ENCODE measurements around the gene KRT23. TPM values are rescaled to one million over a fixed set of nuclear protein-coding genes. Genes with fewer than 3 reads are reported as not detected.
"Not testable (repeated sequence)": the region's sequence is repeated elsewhere in the genome, so short reads cannot be mapped to it uniquely, and the experiment has no call there.

Gene KRT23
- total RNA-seq, 1 donor from 2014 or later = 1.1 TPM

DNA sequence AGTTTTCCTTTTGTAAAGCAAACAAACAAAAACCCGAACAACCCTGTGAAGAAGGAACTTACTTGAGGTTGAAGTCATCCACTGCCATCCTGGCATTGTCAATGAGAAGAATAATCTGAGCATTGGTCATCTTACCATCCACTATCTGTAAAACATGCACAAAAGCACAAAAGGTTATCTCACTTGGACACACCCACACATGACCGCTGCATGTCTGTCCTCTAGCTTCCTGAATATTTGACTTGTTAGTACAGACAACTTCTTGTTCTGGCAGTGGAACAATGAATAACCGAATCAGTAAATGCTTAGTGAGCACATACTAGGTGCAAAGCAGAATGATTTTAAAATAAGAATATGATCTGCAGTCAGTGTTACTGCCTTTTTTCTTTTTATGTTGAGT is 6.1 kb downstream of the KRT23 start:
- Histone ChIP-seq H3K27ac (no peak overlapping the region), H3K36me3 (no peaks in the 10 kb centered on the region), H3K4me3 (no peak overlapping the region), H3K4me1 (no peaks in the 10 kb centered on the region), H3K27me3 (peaks cover 11% of the 10 kb centered on the region), H3K9me3 (no peaks in the 10 kb centered on the region)
- DNase-seq (no peak), ATAC-seq (no peak)
- intact Hi-C loops (cut with DNase I) = no loop called here
- TF ChIP-seq, protein P1, sequence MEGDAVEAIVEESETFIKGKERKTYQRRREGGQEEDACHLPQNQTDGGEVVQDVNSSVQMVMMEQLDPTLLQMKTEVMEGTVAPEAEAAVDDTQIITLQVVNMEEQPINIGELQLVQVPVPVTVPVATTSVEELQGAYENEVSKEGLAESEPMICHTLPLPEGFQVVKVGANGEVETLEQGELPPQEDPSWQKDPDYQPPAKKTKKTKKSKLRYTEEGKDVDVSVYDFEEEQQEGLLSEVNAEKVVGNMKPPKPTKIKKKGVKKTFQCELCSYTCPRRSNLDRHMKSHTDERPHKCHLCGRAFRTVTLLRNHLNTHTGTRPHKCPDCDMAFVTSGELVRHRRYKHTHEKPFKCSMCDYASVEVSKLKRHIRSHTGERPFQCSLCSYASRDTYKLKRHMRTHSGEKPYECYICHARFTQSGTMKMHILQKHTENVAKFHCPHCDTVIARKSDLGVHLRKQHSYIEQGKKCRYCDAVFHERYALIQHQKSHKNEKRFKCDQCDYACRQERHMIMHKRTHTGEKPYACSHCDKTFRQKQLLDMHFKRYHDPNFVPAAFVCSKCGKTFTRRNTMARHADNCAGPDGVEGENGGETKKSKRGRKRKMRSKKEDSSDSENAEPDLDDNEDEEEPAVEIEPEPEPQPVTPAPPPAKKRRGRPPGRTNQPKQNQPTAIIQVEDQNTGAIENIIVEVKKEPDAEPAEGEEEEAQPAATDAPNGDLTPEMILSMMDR (IDR thresholded peaks at IDR 0.05) = no peak

DNA sequence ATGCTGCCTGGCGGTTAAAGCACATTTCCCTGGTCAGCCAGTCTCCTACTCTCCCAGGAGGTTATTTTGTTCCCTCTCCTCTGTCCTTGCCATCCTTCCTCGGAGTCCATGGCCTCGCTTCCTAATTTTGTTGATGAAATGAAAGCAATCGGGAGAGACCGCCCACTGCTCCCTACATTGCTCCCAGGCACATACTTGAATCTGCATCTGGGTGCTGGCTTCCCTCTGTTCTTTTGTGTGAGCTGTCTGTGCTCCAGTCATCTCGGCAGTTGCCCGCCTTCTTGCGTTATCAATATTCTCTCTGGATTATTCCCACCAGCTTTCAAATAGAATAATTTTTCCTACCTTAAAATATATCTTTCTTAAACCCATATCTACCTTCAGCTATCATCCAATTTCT is 11.1 kb downstream of the KRT23 start:
- Histone ChIP-seq H3K36me3 (no peaks in the 10 kb centered on the region), H3K27me3 (peaks cover 11% of the 10 kb centered on the region), H3K4me1 (no peaks in the 10 kb centered on the region), H3K27ac (no peak overlapping the region), H3K9me3 (no peaks in the 10 kb centered on the region), H3K4me3 (no peak overlapping the region)
- ATAC-seq = no peak
- TF ChIP-seq, protein P1 (IDR thresholded peaks at IDR 0.05) = no peak
- intact Hi-C loops (cut with DNase I) = no loop called here
- no peak for DNase-seq

DNA sequence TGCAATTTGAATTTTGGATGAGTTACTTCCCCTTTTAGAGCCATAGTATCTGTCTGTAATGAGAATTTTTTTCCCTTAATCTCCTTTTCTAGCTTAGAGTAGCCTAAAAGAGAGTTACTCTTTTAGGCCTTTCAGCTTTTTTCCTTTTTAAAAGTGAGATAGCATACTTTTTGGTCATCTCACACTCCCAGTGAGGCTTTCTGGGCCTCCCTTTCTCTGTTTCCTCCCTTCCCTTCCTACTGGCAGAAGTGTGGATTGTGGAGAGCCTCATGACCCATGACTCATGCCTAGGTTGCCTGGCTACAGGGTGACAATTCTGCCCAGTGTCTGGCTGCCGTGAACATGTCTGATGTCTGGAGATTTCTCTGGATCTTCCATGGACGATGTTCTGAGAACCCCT is 15.2 kb downstream of the KRT23 start:
- no peak overlapping the region for H3K27ac ChIP-seq
- ATAC-seq (peak; percentile 94), DNase-seq (no peak)
- H3K36me3 ChIP-seq = no peaks in the 10 kb centered on the region
- no peaks in the 10 kb centered on the region for H3K9me3 ChIP-seq
- H3K27me3 ChIP-seq = peaks cover 10% of the 10 kb centered on the region
- TF ChIP-seq, protein P1 (IDR thresholded peaks at IDR 0.05) = no peak
- intact Hi-C loops (cut with DNase I) = no loop called here
- no peaks in the 10 kb centered on the region for H3K4me1 ChIP-seq
- H3K4me3 ChIP-seq = no peak overlapping the region

DNA sequence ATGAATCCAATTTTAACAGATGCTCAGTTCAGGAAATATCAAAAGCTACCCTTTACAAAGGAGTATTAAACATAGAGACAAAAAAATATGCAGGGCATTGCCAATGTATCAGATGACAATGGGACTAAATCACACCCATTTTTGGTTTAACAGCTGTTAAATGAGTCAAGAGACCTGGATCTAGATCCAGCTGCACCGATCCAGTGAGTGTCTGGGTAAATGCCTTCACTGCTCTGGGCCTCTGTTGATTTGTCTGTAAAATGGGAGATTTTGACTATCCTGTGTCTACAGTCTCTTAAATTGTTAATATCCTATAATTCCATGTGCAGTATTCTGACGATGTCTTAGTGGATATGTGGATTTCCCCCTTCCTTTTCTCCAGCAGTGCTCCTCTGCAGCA is 16.4 kb downstream of the KRT23 start:
- DNase-seq = no peak
- TF ChIP-seq, protein P1 (IDR thresholded peaks at IDR 0.05) = no peak
- no peaks in the 10 kb centered on the region for H3K27me3 ChIP-seq
- no peaks in the 10 kb centered on the region for H3K4me1 ChIP-seq
- ATAC-seq = no peak
- no peaks in the 10 kb centered on the region for H3K36me3 ChIP-seq
- H3K4me3 ChIP-seq = no peak overlapping the region
- no peaks in the 10 kb centered on the region for H3K9me3 ChIP-seq
- no peak overlapping the region for H3K27ac ChIP-seq
- intact Hi-C loops (cut with DNase I) = no loop called here

DNA sequence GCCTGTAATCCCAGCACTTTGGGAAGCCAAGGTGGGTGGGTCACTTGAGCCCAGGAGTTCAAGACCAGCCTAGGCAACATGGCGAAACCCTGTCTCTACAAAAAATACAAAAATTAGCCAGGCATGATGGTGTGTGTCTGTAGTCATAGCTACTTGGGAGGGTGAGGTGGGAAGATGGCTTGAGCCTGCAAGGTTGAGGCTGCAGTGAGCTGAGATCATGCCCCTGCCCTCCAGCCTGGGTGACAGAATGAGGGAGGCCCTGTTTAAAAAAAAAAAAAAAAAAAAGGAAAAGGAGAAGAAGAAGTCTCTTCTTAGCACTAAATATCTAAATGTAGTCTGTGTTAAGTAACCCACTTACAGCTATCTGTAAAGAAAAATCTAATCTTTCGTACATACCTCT is 20.3 kb downstream of the KRT23 start:
- DNase-seq; H3K9me3 ChIP-seq; H3K27ac ChIP-seq; intact Hi-C loops (cut with DNase I); H3K36me3 ChIP-seq; H3K4me3 ChIP-seq; H3K4me1 ChIP-seq; H3K27me3 ChIP-seq; ATAC-seq: not testable (repeated sequence)

DNA sequence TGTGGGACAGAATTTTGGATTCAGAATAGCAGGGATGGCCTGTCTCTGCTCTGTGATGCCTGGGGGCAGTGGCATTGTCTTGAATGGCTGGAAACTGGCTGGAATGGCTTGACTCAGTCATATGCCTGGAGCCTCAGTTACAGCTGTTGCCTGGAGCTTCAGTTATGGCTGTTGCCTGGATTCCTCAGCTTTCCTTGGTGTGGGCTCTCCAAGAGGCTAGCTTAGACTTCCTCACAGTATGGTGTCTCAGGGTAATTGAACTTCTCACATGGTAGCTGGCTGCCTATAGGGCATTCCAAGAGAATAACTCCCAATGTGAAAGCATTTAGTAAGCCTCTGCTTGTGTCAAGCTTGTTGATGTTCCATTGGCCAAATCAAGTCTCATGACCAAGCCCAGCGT is 21.1 kb downstream of the KRT23 start:
- TF ChIP-seq, protein P1 (IDR thresholded peaks at IDR 0.05) = no peak
- no peak for ATAC-seq
- no peak for DNase-seq
- Histone ChIP-seq H3K27ac (no peak overlapping the region), H3K27me3 (no peaks in the 10 kb centered on the region), H3K9me3 (no peaks in the 10 kb centered on the region), H3K36me3 (no peaks in the 10 kb centered on the region), H3K4me3 (no peak overlapping the region), H3K4me1 (no peaks in the 10 kb centered on the region)
- intact Hi-C loops (cut with DNase I) = no loop called here
